Stimulated activated CD4-positive, alpha-beta T cell treated with anti-CD3 and anti-CD28 coated beads, Interleukin-15, amount 100 ng/mL, for 24 hours (primary cell): ENCODE measurements around the gene TACO1.

ENCODE experiments used
- DNase-seq: peaks from one replicate; pipeline ENCODE4 v3.0.0-alpha.2; 2020

TACO1 gene

DNA sequence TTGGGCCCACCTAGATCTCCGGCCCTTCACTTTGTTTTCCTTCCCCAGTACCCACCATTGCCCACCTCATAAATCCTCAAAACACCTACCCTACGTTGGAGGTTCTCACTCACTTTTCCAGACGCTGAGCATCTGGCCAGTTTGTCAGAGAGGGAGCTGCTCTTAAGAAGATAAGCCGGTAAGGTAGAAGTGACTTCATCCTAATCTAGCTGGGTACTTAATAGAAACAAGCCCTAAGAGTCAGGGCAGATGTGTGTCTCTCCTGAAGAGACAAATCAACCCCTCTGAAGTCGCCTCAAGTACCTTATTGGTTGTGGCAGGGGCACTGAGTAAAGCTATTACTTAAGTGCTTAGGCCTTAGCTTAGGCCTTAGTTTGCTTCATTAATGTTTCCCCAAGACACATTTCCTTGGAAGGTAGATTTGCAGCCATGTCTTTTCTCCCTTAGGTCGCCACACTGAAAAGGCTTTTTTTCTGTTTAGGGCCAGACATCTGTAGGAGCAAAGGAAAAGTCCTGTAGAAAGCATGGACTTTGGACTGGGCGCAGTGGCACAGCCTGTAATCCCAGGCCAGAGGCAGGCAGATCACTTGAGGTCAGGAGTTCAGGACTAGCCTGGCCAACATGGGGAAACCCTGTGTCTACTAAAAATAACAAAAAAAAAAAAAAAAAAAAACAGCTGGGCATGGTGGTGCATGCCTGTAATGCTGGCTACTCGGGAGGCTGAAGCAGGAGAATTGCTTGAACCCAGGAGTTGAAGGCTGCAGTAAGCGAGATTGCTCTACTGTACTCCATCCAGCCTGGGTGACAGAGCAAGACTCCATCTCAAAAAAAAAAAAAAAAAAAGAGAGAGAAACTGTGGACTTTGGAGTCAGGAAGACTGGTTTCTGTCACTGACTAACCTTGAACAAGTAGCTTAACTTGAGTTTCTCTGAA lies 1.0 kb downstream of the TACO1 start:
- DNase-seq, result no peak

DNA sequence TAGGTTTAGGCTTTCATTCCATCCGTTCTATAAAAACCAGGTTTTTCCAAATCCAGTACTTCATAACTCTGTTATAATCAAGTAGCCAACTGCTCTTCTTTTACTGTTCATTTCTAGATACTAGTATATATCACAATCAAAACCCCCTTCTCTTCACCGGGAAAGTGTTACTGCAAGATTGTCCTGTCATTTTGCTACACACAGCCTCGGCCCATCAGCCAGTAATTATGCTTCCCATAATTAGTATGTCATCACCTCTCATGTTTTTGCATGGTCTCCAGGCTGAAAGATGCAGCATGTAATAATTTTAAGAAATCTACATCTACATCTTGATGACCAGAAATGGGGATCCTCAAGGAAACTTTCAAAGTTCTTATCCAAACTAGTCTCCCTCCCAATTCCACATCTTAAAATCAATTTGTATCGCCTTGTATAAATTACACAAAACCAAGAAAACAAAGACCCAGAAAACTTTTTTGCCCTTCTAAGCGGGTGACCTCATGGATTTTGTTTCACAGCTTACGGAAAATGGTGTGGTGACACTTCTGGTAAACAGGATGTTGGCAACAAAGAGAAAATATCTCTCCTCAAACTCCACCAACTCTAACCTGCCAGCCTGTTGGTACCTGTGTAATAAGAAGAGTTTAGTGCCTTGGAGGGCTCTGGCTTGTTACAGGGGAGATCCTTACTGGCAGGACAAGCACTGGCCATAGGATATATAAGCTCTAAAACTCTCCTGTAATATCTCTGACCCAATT lies 9.3 kb downstream of the TACO1 start:
- DNase-seq, result no peak

DNA sequence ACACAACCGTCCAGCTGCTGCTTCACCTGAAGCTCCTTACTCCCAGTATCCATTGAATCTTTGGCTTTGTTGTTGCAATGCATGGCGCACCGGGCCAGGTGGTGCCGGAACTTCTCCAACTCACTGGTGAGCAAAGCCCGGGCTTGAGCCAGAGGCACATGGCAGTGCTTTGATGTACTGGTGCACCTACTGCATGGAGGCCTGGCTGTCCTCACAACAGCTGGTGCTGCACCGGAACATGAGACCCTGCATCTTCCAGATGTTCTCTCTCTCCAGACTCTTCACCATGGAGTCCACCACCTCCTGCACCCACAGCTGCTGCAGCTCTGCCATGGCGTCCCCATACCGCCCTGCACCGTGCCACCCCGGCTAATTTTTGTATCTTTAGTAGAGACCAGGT lies 10.2 kb downstream of the TACO1 start:
- DNase-seq, result no peak

DNA sequence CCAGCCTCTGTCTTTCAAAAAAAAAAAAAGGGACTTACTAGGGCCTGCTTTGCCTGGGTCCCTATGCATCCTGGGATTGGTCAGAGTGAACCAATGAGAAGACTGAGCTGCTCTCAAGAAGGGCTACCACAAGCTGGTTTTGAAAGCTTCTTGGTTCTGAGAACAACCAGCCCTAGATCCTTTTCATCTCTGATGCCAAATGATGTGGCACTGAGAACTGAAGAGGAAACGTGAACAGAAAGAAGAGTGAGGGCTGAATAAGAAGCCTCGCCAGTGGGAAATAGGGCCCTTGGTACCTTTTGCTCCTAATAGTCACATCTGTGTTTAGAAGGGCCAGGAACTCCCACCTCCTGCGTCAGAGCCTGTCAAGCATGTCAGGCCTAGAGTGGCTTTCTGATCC lies 10.7 kb downstream of the TACO1 start:
- DNase-seq, result no peak

DNA sequence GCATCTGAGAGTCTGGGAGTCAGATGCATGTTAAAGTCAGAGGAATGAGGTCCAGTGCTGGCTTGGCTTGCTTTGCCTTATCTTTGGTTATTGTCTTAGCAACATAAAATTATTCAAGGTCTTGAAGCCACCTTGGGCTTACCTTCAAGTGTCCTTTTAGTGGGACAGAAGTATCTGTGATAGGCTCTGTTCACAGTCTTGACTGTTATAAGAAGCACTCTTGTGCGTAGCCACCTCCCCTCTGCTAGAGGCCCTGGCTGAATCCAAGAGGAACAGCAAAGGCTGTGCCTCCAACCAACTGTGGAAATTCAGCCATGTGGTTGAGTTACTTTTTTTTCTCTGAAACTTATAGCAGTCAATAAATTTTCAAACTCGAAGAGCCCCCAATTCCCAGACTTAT lies 13.0 kb downstream of the TACO1 start:
- no peak for DNase-seq

DNA sequence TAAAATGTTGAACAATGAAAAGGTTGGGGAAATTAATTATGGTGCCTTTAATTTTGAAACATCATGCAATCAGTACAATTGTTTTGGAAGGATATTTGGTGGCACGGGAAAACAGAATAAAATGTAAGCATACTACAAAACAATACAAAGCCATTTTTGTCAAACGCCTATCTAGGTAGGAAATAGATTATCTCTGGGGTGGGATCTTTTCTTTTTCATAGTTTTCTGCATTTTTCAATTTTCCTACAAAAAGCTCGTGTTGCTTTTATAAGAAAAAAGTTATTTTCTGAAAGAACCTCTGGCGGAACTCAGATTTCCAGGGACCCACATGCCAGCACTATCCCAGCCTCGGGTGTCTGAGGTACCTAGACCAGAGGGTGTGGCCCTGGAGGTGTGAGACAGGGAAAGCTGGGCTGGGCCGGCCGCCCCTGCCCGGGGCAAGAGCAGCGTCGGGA lies 20.6 kb downstream of the TACO1 start:
- DNase-seq, result no peak

DNA sequence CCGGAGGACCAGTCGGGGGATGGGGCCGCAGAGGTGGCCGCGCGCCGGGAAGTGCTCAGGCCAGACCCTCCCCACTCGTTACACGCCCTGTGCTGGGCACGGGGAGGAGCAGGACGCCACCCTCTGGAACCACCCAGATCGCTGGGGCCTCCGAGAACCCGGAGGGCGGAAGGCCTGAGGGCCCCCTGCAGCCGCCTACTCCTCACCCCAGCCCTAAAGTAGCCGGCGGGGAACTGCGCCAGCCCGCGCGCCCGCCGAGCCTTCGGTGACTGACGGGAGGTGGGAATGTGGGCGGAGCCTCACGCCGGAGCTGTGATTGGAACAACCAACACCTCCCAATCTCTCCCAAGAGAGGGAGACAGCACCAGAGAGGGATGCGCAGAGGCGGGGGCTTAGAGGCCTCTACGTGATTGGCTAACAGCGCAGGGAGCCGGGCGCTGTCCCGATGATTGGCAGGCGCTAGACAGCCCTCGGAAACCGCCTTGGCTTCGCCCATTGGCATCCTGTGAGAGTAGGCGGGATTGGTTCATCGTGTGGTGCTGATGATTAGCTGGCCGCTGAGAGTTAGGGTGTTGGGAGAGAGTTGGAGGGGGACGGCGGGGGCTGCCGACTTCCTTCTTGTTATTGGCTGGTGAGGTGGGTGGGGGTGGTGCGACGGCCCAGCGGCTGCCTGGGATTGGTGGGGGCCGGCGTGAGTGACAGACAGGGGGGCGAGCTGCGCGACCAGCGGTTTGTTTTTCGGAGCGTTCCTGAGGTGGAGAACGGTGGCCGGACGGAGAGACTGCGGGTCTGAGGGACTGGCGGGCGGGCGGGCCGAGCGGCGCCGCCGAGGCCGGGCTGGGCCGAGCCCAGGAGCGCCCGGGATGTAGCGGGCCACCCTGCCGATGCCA lies 21.2 kb downstream of the TACO1 start, which contains the start of gene MAP3K3:
Gene MAP3K3, plus strand, starts transcription at position 734 of the 890 bp plus-strand sequence. CDS start 343 bp downstream, outside the sequence.
- DNase-seq, result peak; percentile 98

DNA sequence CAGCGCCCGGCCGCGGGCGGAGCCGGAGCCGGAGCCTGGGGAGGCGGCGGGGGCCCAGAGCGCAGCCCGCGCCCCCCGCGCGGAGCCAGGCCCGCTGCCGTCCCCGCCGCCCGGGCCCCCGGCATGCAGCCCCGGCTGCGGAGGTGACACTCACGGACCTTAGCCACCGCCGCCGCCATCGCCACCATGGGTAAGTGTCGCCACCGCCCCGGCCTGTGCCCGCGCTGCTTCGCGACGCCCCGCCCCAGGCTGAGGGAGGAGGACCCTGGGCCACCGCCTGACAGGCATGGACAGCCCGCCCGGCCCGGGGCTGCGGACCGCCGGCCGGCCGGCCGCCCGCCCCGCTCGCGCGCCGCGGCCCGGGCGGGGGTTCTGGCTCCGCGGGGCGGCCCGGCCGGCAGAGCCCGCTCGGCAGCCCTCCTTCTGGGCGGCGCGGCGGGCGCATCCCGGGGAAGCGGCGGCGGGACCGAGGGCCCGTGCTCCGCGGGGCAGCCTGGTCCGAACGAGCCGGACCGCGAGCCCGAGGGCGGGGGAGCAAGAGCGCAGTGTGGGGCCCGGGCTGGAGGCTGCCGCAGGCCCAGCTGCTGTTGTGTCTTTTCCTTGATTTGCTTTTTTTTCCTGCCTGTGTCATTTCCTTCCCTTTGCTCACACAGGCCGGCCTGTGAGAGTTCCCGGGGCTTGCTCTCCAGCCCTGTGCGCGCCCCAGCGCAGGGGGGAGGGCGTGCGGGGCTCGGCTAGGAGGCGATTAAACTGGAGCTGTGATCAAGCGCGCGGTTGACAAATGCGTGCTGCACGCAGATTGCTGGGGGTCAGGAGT lies 22.1 kb downstream of the TACO1 start:
- peak; percentile 76 for DNase-seq

DNA sequence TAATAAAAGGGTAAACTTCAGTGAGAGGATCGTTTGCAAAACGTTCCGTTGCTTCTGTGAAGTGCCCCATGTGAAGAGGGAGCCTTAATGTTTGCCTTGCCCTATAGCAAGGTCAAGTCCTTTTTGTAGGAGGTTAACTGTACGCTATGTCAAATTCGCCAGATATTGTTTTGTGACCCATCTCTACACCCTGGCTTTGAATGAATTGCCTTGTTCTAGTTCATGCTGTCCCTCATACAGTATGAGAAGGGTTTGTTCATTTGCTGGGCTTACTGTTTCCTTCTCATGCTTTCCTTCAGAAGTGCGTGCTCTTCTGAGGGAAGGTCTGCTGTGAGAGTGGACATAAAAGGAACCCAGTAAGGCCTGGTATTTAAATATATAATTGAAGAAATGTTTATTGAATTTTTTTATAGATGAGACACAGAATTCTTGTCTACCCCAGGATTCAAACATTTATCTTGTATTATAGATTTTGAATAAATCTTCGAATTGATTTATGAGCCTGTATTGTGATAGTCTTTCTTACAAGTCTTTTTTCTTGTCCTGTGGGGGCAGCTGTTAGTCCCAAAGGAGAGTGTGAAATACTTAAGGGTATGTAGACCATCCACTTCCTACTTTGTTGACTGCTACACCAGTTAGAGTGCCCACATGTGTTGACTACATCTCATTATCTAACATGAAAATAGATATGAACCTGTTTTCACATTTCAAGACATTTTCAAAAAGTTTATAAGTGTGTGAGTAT lies 23.3 kb downstream of the TACO1 start:
- DNase-seq, result no peak

DNA sequence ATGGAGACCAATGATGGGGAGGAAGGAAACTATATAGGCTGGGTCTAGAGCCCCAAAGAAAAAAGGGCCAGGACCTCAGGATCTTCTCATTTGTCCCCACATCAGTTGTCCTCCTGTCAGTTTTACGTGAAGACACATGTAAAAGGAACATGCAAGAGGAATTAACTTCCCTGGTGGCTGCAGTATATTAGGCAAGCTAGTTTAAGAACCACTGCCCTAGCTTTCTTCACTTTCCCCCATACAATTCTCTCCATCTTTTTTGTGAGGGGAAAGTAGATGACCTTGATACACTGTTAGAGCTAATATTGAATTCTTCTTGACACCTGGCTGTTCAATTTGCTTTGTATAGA lies 23.8 kb downstream of the TACO1 start:
- no peak for DNase-seq

DNA sequence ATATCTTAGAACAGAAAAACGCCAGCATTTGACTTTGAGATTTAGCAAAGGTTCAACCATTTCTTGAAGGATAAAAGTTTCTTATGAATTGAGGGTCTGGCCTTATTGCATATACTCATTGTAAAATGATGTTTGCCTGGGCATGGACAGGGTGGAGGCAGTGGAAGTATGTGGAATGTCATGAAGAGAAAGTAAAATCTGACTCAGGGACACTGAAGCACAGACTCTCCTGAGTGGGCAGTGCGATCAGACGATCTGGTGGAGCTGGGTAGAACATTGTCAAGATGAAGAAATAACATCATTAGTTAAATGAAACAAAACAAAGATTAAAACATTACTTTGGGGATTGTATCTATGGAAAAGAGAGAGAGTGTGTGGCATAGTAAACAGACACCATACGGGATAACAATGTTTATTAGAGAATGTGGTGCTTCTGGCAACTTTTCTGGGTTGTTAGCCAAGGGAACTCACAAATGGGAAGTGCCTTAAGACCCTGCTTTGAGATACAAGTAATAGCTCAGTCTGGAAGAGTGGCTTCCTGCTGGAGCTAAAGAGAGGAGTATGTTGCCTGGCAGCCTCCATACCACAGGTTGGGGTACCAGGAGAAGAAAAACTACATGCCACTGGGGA lies 26.0 kb downstream of the TACO1 start:
- DNase-seq, result no peak

DNA sequence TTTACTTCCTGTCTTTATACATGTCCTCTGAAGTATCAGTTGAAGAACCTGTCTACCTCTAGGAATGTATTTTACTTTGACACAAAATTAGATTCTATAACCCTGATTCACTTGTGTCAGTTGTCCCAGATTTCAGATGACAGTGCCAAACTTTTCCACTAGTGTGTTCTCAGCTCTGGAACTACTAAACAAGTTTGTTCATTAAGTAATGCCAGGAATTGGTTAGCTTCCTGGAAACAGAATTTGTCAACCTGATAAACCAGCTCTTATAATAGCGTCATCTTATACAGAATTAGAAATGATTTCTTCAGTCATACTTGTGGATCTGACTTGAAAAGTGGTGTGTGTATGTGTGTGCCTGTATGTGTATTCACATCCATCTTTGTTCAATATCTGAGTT lies 28.9 kb downstream of the TACO1 start:
- DNase-seq, result no peak

DNA sequence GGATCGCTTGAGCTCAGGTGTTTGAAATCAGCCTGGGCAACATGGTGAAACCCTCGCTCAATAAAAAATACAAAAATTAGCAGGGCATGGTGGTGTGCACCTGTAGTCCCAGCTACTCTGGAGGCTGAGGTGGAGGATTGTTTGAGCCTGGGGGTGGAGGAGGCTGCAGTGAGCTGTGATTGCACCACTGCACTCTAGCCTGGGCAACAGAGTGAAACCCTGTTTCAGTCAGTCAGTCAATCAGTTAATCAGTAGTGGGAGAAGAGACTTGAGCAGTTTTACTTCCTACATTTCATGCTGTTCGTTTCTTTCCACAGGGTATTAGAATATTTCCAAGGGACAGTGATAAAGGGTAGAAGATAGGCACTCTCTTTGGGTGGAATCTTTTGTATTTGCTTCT lies 30.4 kb downstream of the TACO1 start:
- DNase-seq, result no peak

DNA sequence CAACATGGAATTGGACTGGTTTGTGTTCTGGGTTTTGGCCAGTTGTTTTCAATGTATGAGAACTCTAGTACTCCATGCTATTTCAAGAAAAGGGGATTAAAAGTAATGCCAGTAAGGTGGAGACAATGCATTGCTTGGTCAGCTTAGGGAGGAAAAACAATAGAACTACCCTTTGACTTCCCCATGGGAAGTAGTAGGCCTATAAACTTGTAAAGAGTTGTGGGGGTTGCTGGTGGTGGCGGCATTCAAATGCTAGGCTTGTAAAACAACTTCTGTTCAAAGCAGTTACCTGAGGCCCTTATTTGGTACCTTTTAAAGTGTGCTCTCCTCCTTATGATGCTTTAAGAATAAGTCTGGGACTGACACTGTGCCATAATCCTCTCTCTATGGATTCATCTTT lies 30.9 kb downstream of the TACO1 start:
- no peak for DNase-seq

DNA sequence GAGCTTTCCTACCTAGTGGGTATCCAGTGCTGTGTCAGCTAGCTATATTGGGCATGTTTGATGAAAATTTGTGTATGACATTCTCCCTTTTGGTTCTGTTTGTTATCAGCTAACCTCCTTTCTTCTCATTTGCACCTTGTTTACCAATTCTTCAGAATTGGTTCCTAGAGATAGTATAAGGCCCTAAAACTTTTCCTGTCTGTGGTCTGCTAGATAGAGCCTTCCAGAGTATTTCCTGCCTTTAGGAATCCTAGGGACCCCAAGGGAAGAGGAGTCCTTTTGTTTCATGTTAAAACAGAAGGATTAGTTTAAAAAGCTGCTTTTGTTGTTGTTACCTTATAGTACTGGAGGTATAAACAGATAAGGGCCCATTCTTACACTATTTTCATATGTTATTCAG lies 33.0 kb downstream of the TACO1 start:
- no peak for DNase-seq

DNA sequence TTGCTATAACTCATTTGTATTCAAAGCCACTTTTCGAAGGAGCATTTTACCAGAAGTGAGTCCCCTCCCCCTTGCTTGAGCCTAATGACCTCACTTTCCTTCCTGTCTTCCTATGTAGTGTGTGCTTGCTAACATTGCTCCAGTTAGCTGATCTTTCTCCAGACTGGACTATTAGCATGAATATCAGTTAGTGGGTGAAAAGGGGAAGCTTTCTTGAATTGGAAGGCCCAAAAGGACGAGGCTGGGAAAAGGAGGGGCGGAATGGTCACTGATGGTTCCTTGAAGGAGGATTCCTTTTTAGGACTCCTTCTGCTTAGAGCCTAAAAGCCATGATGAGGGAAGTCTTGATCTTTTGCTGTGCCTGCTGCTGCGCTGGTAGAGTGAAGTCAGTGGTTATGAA lies 33.5 kb downstream of the TACO1 start:
- no peak for DNase-seq

DNA sequence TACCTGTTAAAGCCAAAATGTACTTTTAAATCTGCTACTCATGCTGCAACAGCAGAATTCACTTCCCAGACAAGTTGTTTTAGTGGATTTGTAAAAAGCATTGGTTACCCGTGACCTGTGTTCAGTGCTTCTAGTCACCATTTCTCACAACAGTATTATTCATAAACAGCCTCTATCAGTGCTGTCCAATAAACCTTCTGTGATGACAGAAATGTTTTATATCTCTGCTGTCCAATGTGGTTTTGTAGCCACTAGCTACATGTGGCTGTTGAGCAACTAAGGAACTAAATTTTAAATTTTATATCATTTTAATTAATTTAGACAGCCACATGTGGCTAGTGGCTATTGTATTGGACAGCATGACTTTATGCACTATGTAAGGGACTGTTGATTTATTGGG lies 34.1 kb downstream of the TACO1 start:
- no peak for DNase-seq

DNA sequence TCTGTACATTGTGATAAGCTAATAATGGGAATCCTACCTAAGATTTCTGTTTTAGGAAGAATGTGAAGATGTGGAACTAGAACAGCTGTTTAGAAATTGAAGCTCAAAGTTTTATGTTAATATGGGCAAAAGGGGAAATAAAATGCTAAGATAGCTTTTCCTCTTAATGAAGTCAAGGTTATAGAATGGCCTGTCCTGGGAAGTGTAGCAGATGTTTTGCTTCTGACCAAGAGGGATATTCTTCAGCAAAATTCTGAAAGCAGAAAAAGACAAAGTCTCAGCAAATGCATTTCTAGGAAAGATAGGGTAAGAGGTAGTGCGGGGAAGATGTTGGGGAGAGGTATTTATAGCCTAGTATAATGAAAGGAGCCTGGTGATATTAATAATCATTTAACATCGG lies 34.6 kb downstream of the TACO1 start:
- no peak for DNase-seq

DNA sequence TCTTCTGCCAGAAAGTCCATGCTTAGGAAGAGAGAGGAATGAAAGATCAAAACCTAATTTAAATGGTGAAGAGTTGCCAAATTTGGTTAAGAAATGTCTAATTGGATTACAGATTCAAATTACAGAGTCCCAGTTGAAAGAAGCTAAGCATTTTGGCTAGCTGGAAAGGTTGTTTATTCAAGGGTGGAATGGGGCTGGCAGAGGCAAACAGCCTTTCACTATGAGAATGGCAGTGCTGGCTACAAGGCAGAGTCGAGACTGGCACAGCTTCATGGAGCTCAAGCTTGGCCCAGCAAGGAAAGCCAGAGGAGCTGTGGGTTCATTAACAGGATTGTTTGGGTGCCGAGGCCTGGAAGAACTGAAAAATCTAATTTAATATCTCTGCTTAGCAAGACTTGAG lies 35.1 kb downstream of the TACO1 start:
- DNase-seq, result no peak

DNA sequence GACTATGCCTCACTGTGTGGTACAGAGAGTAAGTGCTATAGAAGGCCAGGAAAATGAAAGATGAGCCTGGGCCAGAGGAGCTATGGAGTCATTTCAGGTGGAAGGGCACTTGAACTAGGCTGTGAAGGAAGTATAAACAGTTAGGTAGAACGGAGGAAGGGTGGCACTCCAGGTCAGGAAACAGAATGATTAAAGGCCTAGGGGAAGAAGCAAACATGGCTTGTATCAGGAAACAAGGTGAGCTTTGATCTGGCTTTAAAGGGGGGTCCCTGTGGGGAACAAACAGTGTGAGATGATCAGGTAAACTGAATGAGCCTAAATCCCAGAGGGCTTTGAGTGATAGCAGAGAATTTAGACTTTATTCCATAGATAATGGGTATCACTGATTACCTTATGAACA lies 38.4 kb downstream of the TACO1 start:
- DNase-seq, result no peak

DNA sequence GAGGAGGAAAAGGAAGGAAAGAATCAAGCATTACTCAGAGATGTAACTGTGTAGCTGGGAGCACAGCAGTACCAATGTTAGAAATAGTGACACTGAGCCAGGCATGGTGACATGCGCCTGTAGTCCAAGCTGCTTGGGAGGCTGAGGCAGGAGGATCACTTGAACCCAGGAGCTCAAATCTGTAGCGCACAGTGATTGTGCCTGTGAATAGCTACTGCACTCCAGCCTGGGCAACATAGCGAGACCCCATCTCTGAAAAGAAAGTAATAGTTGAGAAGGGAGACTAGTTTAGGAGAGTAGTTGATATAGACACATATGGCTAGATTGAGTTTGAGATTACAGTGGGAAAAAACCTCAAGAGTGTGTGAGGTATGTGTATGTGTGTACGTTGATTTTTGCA lies 39.3 kb downstream of the TACO1 start:
- no peak for DNase-seq
